Suppressor macrophage treated with lipopolysaccharide for 1 hour (primary cell): ENCODE measurements around the gene ORM1.

Experiments used
- DNase-seq, 3 donors: peaks; one replicate each; pipeline ENCODE4 v3.0.0-alpha.2; 2020 to 2022

ORM1 gene

GRCh38 chr9:114367772-114368569 is 45.1 kb downstream of the ORM1 start:
- no peak for DNase-seq

- no peak for DNase-seq
Measured at GRCh38 chr9:114369216-114370130, 46.6 kb downstream of the ORM1 start.

- DNase-seq: no peak
Measured at GRCh38 chr9:114370251-114370967, 47.5 kb downstream of the ORM1 start.

GRCh38 chr9:114370968-114371320 is 48.0 kb downstream of the ORM1 start:
- no peak for DNase-seq

GRCh38 chr9:114371343-114371944 is 48.5 kb downstream of the ORM1 start:
- no peak for DNase-seq

GRCh38 chr9:114371973-114372917 is 49.3 kb downstream of the ORM1 start:
- DNase-seq: peak; percentile 68 to 80 (median 77)

GRCh38 chr9:114372921-114373448 is 50.1 kb downstream of the ORM1 start:
- peak; percentile 77 to 84 (median 82) for DNase-seq

GRCh38 chr9:114373960-114374730 is 51.2 kb downstream of the ORM1 start:
- no peak for DNase-seq

GRCh38 chr9:114374936-114375335 is 52.0 kb downstream of the ORM1 start:
- DNase-seq: no peak

- DNase-seq: no peak
Measured at GRCh38 chr9:114375386-114376175, 52.7 kb downstream of the ORM1 start.
